Endothelial cell of umbilical vein (primary cell): ENCODE data around the gene SMR3B. TPM values are rescaled to one million over a fixed set of nuclear protein-coding genes. Genes with fewer than 3 reads are reported as not detected.

Experiments
- BruUV-seq: library from RNA; stranded (reverse); fragments of 400-500 nt; replicated peaks from 2 replicates; lab custom pipeline; 2021; lab: Mats Ljungman, UMichigan
- CTCF ChIA-PET: fragments of 300-600, 350-600 bp; sonication (Branson Sonifier 250); formaldehyde crosslinking; loops from one replicate; lab custom pipeline; 2021; ENCODE audit warnings: antibody characterized with exemption, inconsistent platforms; lab: Charles Lee
- POLR2A ChIA-PET: fragments of 300-600, 350-600 bp; sonication (Branson Sonifier 250); formaldehyde crosslinking; loops from one replicate; lab custom pipeline; 2021; ENCODE audit warnings: antibody characterized with exemption, inconsistent platforms; lab: Charles Lee
- DNase-seq: peaks from one replicate; pipeline ENCODE4 v3.0.0-alpha.2; 2011; ENCODE audit warnings: low read depth, low spot score
- FAIRE-seq: peaks from 2 replicates; lab custom pipeline; 2011; peaks lifted over from hg19 to GRCh38; lab: Jason Lieb, UNC
- H2AFZ ChIP-seq: 2 replicates; pipeline ENCODE4 v1.6.0; 2012; ENCODE audit warnings: low read depth, low read length, control low read depth, inconsistent platforms
- H3K27ac ChIP-seq: 2 replicates; pipeline ENCODE4 v1.5.1; 2011; ENCODE audit warnings: low read depth, mild to moderate bottlenecking, control low read depth, low read length, moderate library complexity; ENCODE audit not compliant: insufficient read depth
- H3K27me3 ChIP-seq, 2 experiments: 2 replicates each; pipeline versions ENCODE4 v1.6.0 to v1.6.1; 2011; ENCODE audit warnings: low read length in 2 of 2, mixed read lengths in 1 of 2; ENCODE audit not compliant: control insufficient read depth in 2 of 2, insufficient read depth in 2 of 2
- H3K36me3 ChIP-seq, 2 experiments: 2 replicates in 1 of 2; 3 replicates in 1 of 2; pipeline ENCODE4 v1.5.1; 2011; ENCODE audit warnings: low read length in 2 of 2, mild to moderate bottlenecking in 1 of 2, moderate library complexity in 1 of 2; ENCODE audit not compliant: control insufficient read depth in 2 of 2, insufficient read depth in 2 of 2; ENCODE audit errors: extremely low read depth in 1 of 2
- H3K4me1 ChIP-seq: 3 replicates; pipeline ENCODE4 v1.5.1; 2011; ENCODE audit warnings: mild to moderate bottlenecking, low read length; ENCODE audit not compliant: control insufficient read depth, insufficient read depth; ENCODE audit errors: extremely low read depth
- H3K4me2 ChIP-seq: 2 replicates; pipeline ENCODE4 v1.6.1; 2011; ENCODE audit warnings: low read length, control low read depth, mixed read lengths; ENCODE audit not compliant: insufficient read depth
- H3K4me3 ChIP-seq, 3 experiments: fragments of 200-600 bp in 1 of 3; sonication (generic), shearing (Covaris generic) in 1 of 3; replicated peaks in 1 of 3; 2 replicates each; pipeline ENCODE4 v1.5.1; 2011 to 2016; ENCODE audit warnings: control low read depth in 3 of 3, low read length in 3 of 3, mild to moderate bottlenecking in 2 of 3, inconsistent platforms in 1 of 3, low read depth in 1 of 3, moderate library complexity in 1 of 3; ENCODE audit not compliant: insufficient read depth in 1 of 3
- H3K79me2 ChIP-seq: 2 replicates; pipeline ENCODE4 v1.6.0; 2012; ENCODE audit warnings: low read length, inconsistent platforms; ENCODE audit not compliant: control insufficient read depth, insufficient read depth
- H3K9ac ChIP-seq: replicated peaks from 2 replicates; pipeline ENCODE3; 2011; ENCODE audit warnings: low read length, control low read depth; ENCODE audit not compliant: insufficient read depth; ENCODE audit errors: extremely low read depth
- H3K9me1 ChIP-seq: replicated peaks from 3 replicates; pipeline ENCODE4 v1.6.0; 2011; ENCODE audit warnings: mild to moderate bottlenecking, low read length; ENCODE audit not compliant: control insufficient read depth, insufficient read depth; ENCODE audit errors: extremely low read depth
- H3K9me3 ChIP-seq: replicated peaks from 2 replicates; pipeline ENCODE4 v1.5.1; 2012; ENCODE audit warnings: low read length, inconsistent platforms; ENCODE audit not compliant: control insufficient read depth, insufficient read depth
- H4K20me1 ChIP-seq: replicated peaks from 2 replicates; pipeline ENCODE3; 2011; ENCODE audit warnings: mild to moderate bottlenecking, low read length; ENCODE audit not compliant: control insufficient read depth, insufficient read depth; ENCODE audit errors: extremely low read depth
- CTCF ChIP-seq, 2 donors: IDR thresholded peaks; 1 replicate in 1 of 2; 2 replicates in 1 of 2; pipeline ENCODE4 v1.5.1; 2011; ENCODE audit warnings: low read length in 2 of 2, mild to moderate bottlenecking in 2 of 2, moderate library complexity in 2 of 2, control low read depth in 1 of 2, inconsistent platforms in 1 of 2, low read depth in 1 of 2; ENCODE audit not compliant: insufficient read depth in 1 of 2; ENCODE audit errors: extremely low read depth in 1 of 2
- EZH2 ChIP-seq: IDR thresholded peaks from 2 replicates; pipeline ENCODE4 v1.6.1; 2012; ENCODE audit warnings: borderline replicate concordance, low read depth, mild to moderate bottlenecking, moderate library complexity, low read length, inconsistent platforms; ENCODE audit not compliant: severe bottlenecking
- FOS ChIP-seq: IDR thresholded peaks from 2 replicates; pipeline ENCODE4 v1.6.1; 2011; ENCODE audit warnings: mild to moderate bottlenecking, low read length, moderate library complexity, borderline replicate concordance; ENCODE audit not compliant: insufficient read depth
- GATA2 ChIP-seq: IDR thresholded peaks from 2 replicates; pipeline ENCODE4 v1.7.0; 2011; ENCODE audit warnings: low read depth, mild to moderate bottlenecking, moderate library complexity, mixed read lengths, low read length; ENCODE audit not compliant: insufficient read length, insufficient read depth
- JUN ChIP-seq: IDR thresholded peaks from 2 replicates; pipeline ENCODE4 v1.6.1; 2011; ENCODE audit warnings: borderline replicate concordance, low read depth; ENCODE audit not compliant: insufficient read length, insufficient read depth
- MYC ChIP-seq: IDR thresholded peaks from one replicate; pipeline ENCODE4 v1.6.1; 2011; ENCODE audit warnings: mild to moderate bottlenecking, low read depth, low read length
- POLR2A ChIP-seq: IDR thresholded peaks from 2 replicates; pipeline ENCODE4 v1.6.1; 2012; ENCODE audit warnings: low read depth, mild to moderate bottlenecking, control low read depth, low read length
- POLR2AphosphoS5 ChIP-seq: IDR thresholded peaks from 2 replicates; pipeline ENCODE4 v1.6.1; 2012; ENCODE audit warnings: low read depth, mild to moderate bottlenecking, control low read depth, low read length, moderate library complexity; ENCODE audit not compliant: insufficient read depth
- dilution Hi-C: fragments of 300-500 bp; cut with MboI; formaldehyde crosslinking; loops from one replicate; pipeline ENCODE4 v1.15.0; 2019; ENCODE audit warnings: low sequenced_read_pairs; ENCODE audit not compliant: extremely low pct_ligation_motif_present
- intact Hi-C: fragments of 100-400 bp; cut with micrococcal nuclease; formaldehyde crosslinking; loops from one replicate; pipeline ENCODE4 v1.10.0; 2022
- polyA plus RNA-seq, 4 experiments: library from polyadenylated mRNA; depleted of rRNA in 3 of 4; stranded (reverse) in 3 of 4; unstranded in 1 of 4; fragments of >200 nt; gene quantifications; 2 replicates each; pipeline versions ENCODE4 v1.2.1 to v1.2.3, GENCODE V29; 2011 to 2012; ENCODE audit warnings: missing spikeins in 1 of 4
- total RNA-seq: library from RNA; stranded (reverse); gene quantifications from 2 replicates; pipeline ENCODE4 v1.2.3, GENCODE V29; 2021

Gene SMR3B
- total and polyA plus RNA-seq, 2 donors (not counting 3 experiments of a cell fraction or from before 2014, with no cell fraction given), result not detected

- FAIRE-seq (no peak), DNase-seq (no peak)
- ChIA-PET CTCF (no interaction called here), POLR2A (no interaction called here)
- Histone ChIP-seq H3K4me1 (no peaks in the 10 kb centered on the region), H3K9me3 (no peaks in the 10 kb centered on the region), H3K79me2 (no peaks in the 10 kb centered on the region), H3K27ac (no peak overlapping the region), H3K9ac (no peak overlapping the region), H3K36me3 (no peaks in the 10 kb centered on the region), H4K20me1 (no peaks in the 10 kb centered on the region), H3K27me3 (no peaks in the 10 kb centered on the region), H3K4me2 (no peak overlapping the region), H2AFZ (no peak overlapping the region), H3K4me3 (no peak overlapping the region), H3K9me1 (no peaks in the 10 kb centered on the region)
- no TSS peak for BruUV-seq
- intact Hi-C loops, result no loop called here
- TF ChIP-seq POLR2A (no peak), EZH2 (no peak), CTCF (IDR thresholded peaks at IDR 0.05; ENCODE audit: extremely low read depth in 1 of 2, insufficient read depth in 1 of 2, low read depth in 1 of 2, low read length in 2 of 2) (no peak), MYC (no peak), POLR2AphosphoS5 (no peak), JUN (no peak), GATA2 (no peak), FOS (no peak)
- dilution Hi-C loops, result no loop called here
Observed at GRCh38 chr4:70392057-70392776, 9.3 kb downstream of the SMR3B start.
